ENCODE measurements around the gene NLGN4X. TPM values are rescaled to one million over a fixed set of nuclear protein-coding genes. Genes with fewer than 3 reads are reported as not detected.

NLGN4X gene
- polyA plus RNA-seq, 6 donors from 2014 or later, result 0.23 TPM; not detected in 5

DNA sequence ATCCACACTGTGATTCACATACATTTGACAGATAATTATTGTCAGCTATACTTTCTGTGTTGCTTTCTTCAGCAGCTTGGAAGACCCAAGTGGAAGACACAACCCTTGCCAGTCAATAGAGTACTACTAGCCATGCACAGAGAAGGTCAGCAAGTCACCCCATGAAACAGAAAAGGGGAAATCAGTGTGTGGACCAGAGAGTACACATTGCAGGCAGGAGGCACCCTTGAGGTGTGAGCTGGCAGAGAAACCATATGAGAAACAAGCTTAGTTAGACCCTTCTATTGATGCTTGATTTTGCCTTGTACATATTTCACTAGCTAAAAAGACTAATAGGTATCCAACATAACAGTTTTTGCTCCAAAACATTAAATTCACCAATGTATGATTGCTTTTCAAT lies 99.5 kb downstream of the NLGN4X start:
- H3K4me1 Mint-ChIP-seq, result no peaks in the 10 kb centered on the region
- DNase-seq, result no peak
- no peaks in the 10 kb centered on the region for H3K36me3 Mint-ChIP-seq
- no peak overlapping the region for H3K27ac Mint-ChIP-seq
- no peaks in the 10 kb centered on the region for H3K27me3 Mint-ChIP-seq
- peaks cover 0 to 4% (median 0%) of the 10 kb centered on the region in 7 donors for H3K9me3 Mint-ChIP-seq
- ATAC-seq (ENCODE audit: low read depth in 2 of 2), result no peak
- no peak overlapping the region for H3K4me3 Mint-ChIP-seq

DNA sequence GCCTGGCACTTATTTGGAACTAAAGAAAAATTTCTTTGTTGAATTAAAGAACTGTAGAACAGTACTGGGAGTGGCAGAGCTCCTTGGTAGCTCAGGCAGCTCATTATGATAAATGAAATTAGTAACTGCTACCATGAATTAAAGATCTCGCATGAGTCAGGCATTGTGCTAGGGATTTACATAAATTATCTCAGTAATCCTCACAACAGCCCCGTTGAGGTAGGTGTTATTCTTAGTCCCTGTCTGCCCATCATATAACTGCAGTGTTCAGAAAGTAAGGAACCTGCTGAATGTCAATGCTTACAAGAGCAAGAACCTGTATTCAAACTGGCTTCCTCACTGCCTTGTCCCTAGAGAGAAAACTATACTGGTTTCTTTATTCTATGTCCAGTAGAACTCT lies 108.3 kb downstream of the NLGN4X start:
- Mint-ChIP-seq H3K4me1 (no peaks in the 10 kb centered on the region), H3K9me3 (peaks cover 0 to 13% (median 3%) of the 10 kb centered on the region in 7 donors), H3K27me3 (peaks cover 0 to 4% (median 0%) of the 10 kb centered on the region in 3 donors), H3K27ac (no peak overlapping the region), H3K36me3 (no peaks in the 10 kb centered on the region), H3K4me3 (no peak overlapping the region)
- no peak for DNase-seq
- no peak for ATAC-seq (ENCODE audit: low read depth in 2 of 2)

DNA sequence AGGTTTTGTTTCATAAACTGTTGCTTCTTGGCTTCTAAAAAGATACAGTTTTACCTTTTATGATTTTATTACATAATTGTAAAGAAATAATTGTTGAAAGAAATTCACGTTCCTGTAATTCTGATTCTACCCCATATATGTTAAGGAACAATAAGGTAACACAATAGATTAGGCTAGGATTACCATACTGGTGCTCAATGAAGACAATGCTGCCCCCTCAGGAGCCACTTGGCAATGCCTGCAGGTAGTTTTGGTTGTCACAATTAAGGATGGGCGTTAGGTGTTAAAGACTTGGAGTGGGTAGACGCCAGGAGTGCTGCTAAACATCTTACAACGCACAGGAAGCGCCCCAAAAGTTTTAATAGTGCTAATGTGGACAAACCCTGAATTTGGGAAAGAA lies 133.2 kb downstream of the NLGN4X start:
- no peak overlapping the region for H3K4me3 Mint-ChIP-seq
- no peaks in the 10 kb centered on the region for H3K36me3 Mint-ChIP-seq
- H3K27ac Mint-ChIP-seq, result no peak overlapping the region
- H3K27me3 Mint-ChIP-seq, result no peaks in the 10 kb centered on the region
- H3K4me1 Mint-ChIP-seq, result no peaks in the 10 kb centered on the region
- H3K9me3 Mint-ChIP-seq, result peaks cover 0 to 8% (median 6%) of the 10 kb centered on the region in 7 donors
- no peak for ATAC-seq (ENCODE audit: low read depth in 2 of 2)
- DNase-seq, result no peak

- H3K4me1 Mint-ChIP-seq, result no peaks in the 10 kb centered on the region
- DNase-seq (no peak), ATAC-seq (ENCODE audit: low read depth in 2 of 2) (no peak)
- H3K27ac Mint-ChIP-seq, result no peak overlapping the region
- H3K27me3 Mint-ChIP-seq, result no peaks in the 10 kb centered on the region
- H3K36me3 Mint-ChIP-seq, result no peaks in the 10 kb centered on the region
- H3K4me3 Mint-ChIP-seq, result no peak overlapping the region
- peaks cover 0 to 8% (median 0%) of the 10 kb centered on the region in 7 donors for H3K9me3 Mint-ChIP-seq
Measured at GRCh38 chrX:6074532-6074931, 154.1 kb downstream of the NLGN4X start.

- H3K4me1 Mint-ChIP-seq, result no peaks in the 10 kb centered on the region
- H3K36me3 Mint-ChIP-seq, result no peaks in the 10 kb centered on the region
- ATAC-seq (ENCODE audit: low read depth in 2 of 2), result no peak
Measured at GRCh38 chrX:6071731-6072130, 156.9 kb downstream of the NLGN4X start.

DNA sequence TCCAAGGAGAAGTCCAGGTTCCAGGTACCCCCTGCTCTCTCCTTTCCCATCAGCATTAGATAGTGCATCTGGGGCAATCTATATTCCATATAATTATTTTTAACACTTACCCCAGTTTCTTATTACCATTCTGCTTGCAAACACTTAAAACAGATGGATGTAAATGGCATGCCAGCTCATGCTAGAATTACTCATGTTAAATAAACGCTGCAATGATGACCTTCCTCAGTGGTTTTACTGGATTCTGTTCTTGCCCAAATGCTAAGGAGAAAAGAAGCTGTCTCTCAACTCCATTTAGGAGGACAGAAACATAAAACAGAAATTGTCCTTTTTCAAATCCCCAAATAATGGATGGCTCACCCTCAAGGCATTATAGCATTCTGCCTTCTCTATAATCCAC lies 161.1 kb downstream of the NLGN4X start:
- Mint-ChIP-seq H3K36me3 (no peaks in the 10 kb centered on the region), H3K9me3 (peaks cover 0 to 6% (median 0%) of the 10 kb centered on the region in 7 donors), H3K27me3 (peaks cover 0 to 4% (median 0%) of the 10 kb centered on the region in 3 donors), H3K4me3 (no peak overlapping the region), H3K4me1 (no peaks in the 10 kb centered on the region), H3K27ac (no peak overlapping the region)
- ATAC-seq (ENCODE audit: low read depth in 2 of 2) (no peak), DNase-seq (no peak)

More at GRCh38 chrX:6071731-6072130, 156.9 kb downstream of the NLGN4X start:
- H3K4me3 Mint-ChIP-seq, result no peak overlapping the region
- H3K9me3 Mint-ChIP-seq, result peaks cover 0 to 6% (median 0%) of the 10 kb centered on the region in 7 donors
- no peak overlapping the region for H3K27ac Mint-ChIP-seq
- no peak for DNase-seq
- H3K27me3 Mint-ChIP-seq, result peaks cover 0 to 4% (median 0%) of the 10 kb centered on the region in 3 donors

GRCh38 chrX:6053141-6053540 lies 175.5 kb downstream of the NLGN4X start:
- H3K4me1 Mint-ChIP-seq, result no peaks in the 10 kb centered on the region
- no peaks in the 10 kb centered on the region for H3K36me3 Mint-ChIP-seq
- H3K9me3 Mint-ChIP-seq, result peaks cover 0 to 11% (median 0%) of the 10 kb centered on the region in 7 donors
- DNase-seq (no peak), ATAC-seq (ENCODE audit: low read depth in 2 of 2) (no peak)
- no peak overlapping the region for H3K27ac Mint-ChIP-seq
- no peaks in the 10 kb centered on the region for H3K27me3 Mint-ChIP-seq
- H3K4me3 Mint-ChIP-seq, result no peak overlapping the region

DNA sequence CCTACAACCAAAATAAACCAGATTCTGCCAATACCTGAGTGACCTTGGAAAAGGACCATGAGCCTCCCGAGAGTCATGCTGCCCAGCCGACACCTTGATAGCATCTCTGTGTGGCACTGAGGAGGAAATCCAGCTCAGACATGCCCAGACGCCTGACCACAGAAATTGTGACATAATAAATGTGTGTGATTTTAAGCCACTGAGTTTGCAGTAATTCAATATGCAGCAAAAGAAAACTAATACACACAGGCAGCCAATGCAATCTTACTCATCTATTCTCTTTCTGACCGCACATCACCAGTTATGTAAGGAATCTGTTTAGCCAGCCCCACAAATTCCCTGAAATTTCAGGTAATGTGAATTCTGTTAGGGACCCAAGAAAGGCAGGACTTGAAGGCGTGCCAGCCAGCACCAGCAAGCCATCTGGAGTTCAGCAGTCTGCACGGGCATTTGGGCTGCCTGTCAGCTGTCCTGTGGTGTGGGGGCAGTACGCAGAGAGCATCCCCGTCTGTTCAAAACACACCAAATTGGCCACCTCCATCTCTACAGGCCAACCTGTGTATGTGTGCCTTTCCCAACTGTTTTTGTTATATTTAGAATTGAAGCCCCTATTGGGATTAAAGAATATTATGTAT lies 176.4 kb downstream of the NLGN4X start:
- Mint-ChIP-seq H3K36me3 (no peaks in the 10 kb centered on the region), H3K27me3 (no peaks in the 10 kb centered on the region), H3K9me3 (peaks cover 0 to 11% (median 0%) of the 10 kb centered on the region in 7 donors), H3K27ac (peak overlapping the region in 2 of 6 donors; percentile 21 to 22), H3K4me1 (no peaks in the 10 kb centered on the region), H3K4me3 (no peak overlapping the region)
- no peak for DNase-seq
- ATAC-seq (ENCODE audit: low read depth in 2 of 2), result no peak

DNA sequence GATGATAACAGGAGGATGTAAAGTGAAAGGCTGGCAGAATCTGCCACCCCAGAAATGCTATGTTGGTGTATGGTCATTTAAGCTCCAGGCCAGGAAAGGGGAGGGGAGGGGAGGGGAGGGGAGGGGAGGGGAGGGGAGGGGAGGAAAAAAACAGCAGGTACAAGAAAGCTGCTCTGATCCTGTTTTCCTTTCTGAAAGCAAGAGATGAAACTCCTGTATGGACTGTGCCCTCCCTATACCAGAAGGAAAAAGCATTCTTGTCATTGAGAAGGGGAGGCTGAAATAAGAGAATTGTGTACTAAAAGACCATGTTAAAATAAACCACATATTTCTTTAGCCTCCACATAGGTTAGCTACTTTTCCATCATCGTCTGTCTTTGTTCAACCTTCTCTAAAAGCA lies 179.5 kb downstream of the NLGN4X start:
- Mint-ChIP-seq H3K4me3 (no peak overlapping the region), H3K9me3 (peaks cover 0 to 6% (median 0%) of the 10 kb centered on the region in 7 donors), H3K36me3 (no peaks in the 10 kb centered on the region), H3K4me1 (no peaks in the 10 kb centered on the region), H3K27me3 (no peaks in the 10 kb centered on the region), H3K27ac (no peak overlapping the region)
- no peak for ATAC-seq (ENCODE audit: low read depth in 2 of 2)
- DNase-seq, result no peak

DNA sequence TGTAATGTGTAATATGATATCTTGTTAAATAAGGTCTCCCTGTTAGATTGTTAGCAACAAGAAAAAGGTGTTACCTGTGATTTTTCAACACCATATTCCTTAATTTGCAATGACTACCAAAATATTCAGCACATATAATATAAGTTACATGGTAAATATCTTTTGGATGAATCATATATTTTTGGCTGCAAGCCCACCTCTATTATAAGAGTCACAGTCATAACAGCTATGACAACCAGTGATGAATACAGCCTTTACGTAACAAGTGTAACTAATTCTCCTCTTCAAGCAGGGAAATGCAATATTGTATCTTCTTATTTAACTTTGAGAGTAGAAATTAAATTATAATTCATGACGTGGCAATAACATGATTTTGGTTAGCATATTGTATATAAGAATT lies 187.0 kb downstream of the NLGN4X start:
- ATAC-seq (ENCODE audit: low read depth in 2 of 2) (no peak), DNase-seq (no peak)
- H3K4me3 Mint-ChIP-seq, result no peak overlapping the region
- no peak overlapping the region for H3K27ac Mint-ChIP-seq
- no peaks in the 10 kb centered on the region for H3K4me1 Mint-ChIP-seq
- no peaks in the 10 kb centered on the region for H3K36me3 Mint-ChIP-seq
- peaks cover 0 to 19% (median 4%) of the 10 kb centered on the region in 7 donors for H3K9me3 Mint-ChIP-seq
- no peaks in the 10 kb centered on the region for H3K27me3 Mint-ChIP-seq

DNA sequence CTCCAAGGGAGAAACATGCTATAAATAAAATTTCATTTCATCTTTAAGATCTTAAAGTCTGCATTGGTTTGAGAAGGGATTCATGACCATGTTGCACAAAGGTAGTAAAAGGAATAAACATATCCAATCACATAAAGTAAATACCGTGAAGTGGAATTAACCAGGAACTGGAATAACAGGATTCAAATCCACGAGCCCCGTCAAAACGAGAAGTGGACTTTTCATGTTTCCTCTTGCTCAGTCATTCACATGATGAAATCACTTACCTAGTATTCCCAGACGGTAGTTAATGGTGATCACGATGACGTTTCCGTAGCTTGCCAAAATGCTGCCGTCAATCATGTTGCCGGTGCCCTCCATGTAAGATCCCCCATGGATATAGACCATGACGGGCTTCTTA lies 199.7 kb downstream of the NLGN4X start:
- Mint-ChIP-seq H3K4me3 (no peak overlapping the region), H3K4me1 (no peaks in the 10 kb centered on the region), H3K27me3 (peaks cover 0 to 12% (median 2%) of the 10 kb centered on the region in 3 donors), H3K9me3 (peaks cover 0 to 2% (median 0%) of the 10 kb centered on the region in 7 donors), H3K27ac (no peak overlapping the region), H3K36me3 (no peaks in the 10 kb centered on the region)
- ATAC-seq (ENCODE audit: low read depth in 2 of 2) (no peak), DNase-seq (no peak)

DNA sequence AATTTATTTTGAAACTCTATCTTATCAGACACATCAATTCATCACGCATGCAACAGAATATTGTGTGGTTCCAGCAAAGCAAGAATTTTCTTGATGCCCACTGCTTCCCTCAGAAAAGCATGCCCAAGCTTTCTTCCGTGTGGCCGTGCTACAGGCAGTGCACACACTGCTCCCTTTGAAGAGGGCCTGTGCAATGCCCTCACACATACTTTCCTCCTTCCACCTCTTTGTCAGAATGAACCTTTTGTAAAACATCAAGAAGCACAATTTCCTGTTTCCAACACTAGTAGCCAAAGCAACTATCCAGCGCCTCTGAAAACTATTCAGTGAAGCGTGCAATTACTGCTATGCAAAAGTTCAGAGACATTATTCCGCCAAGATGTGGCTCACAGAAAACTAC lies 201.7 kb downstream of the NLGN4X start:
- DNase-seq (no peak), ATAC-seq (ENCODE audit: low read depth in 2 of 2) (no peak)
- Mint-ChIP-seq H3K9me3 (peaks cover 0 to 2% (median 0%) of the 10 kb centered on the region in 7 donors), H3K36me3 (no peaks in the 10 kb centered on the region), H3K27ac (no peak overlapping the region), H3K4me1 (no peaks in the 10 kb centered on the region), H3K27me3 (peaks cover 0 to 20% (median 9%) of the 10 kb centered on the region in 3 donors), H3K4me3 (no peak overlapping the region)

GRCh38 chrX:6026429-6026828 lies 202.2 kb downstream of the NLGN4X start:
- H3K9me3 Mint-ChIP-seq, result peaks cover 0 to 2% (median 0%) of the 10 kb centered on the region in 7 donors
- H3K27ac Mint-ChIP-seq, result no peak overlapping the region
- H3K4me1 Mint-ChIP-seq, result peaks cover 0 to under 1% (median 0%) of the 10 kb centered on the region in 3 donors
- H3K4me3 Mint-ChIP-seq, result no peak overlapping the region
- ATAC-seq (ENCODE audit: low read depth in 2 of 2) (no peak), DNase-seq (no peak)
- H3K27me3 Mint-ChIP-seq, result peaks cover under 1 to 22% (median 9%) of the 10 kb centered on the region in 3 donors
- no peaks in the 10 kb centered on the region for H3K36me3 Mint-ChIP-seq

DNA sequence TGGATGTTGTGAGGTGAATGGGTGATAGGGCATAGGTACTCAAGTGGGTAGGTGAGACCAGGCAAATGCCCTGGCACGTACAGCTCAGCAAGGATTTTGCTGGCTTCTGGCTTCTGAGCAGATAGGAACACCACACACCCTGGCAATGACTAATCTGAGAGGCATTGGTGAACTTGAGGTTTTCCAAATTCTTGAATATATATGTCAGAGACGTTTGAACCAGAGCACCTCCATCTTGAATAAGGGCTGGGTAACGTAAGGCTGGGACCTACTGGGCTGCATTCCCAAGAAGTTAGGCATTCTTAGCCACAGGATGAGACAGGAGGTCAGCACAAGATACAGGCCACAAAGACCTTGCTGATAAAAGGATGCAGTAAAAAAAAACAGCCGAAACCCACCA lies 204.5 kb downstream of the NLGN4X start:
- DNase-seq (no peak), ATAC-seq (ENCODE audit: low read depth in 2 of 2) (no peak)
- peaks cover 0 to 4% (median 0%) of the 10 kb centered on the region in 3 donors for H3K4me1 Mint-ChIP-seq
- H3K27ac Mint-ChIP-seq, result peak overlapping the region in 1 of 6 donors; percentile 6
- H3K36me3 Mint-ChIP-seq, result no peaks in the 10 kb centered on the region
- H3K27me3 Mint-ChIP-seq, result peaks cover 4 to 28% (median 19%) of the 10 kb centered on the region in 3 donors
- H3K9me3 Mint-ChIP-seq, result peaks cover 0 to 2% (median 0%) of the 10 kb centered on the region in 7 donors
- no peak overlapping the region for H3K4me3 Mint-ChIP-seq
